ENCODE data around the gene DLK2.

DNA sequence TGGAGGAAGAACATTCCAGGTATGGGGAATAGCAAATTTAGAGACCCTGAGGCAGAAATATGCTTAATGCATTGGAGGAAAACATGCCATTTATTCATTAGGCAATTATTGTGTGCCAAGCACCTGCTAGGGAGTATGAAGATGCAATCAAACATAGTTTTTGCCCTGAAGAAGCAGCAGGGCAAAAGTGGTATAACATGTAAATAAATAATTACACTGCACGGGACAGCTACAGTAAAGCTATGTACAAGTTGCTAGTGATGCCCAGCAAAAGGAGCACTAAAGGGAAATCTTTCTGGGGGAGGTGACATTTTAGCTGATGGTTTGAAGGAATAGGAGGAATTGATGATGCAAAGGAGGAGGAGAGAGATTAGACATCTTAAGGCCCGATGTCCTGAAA, 21.4 kb upstream of the DLK2 start:
- TF ChIP-seq, protein P1, sequence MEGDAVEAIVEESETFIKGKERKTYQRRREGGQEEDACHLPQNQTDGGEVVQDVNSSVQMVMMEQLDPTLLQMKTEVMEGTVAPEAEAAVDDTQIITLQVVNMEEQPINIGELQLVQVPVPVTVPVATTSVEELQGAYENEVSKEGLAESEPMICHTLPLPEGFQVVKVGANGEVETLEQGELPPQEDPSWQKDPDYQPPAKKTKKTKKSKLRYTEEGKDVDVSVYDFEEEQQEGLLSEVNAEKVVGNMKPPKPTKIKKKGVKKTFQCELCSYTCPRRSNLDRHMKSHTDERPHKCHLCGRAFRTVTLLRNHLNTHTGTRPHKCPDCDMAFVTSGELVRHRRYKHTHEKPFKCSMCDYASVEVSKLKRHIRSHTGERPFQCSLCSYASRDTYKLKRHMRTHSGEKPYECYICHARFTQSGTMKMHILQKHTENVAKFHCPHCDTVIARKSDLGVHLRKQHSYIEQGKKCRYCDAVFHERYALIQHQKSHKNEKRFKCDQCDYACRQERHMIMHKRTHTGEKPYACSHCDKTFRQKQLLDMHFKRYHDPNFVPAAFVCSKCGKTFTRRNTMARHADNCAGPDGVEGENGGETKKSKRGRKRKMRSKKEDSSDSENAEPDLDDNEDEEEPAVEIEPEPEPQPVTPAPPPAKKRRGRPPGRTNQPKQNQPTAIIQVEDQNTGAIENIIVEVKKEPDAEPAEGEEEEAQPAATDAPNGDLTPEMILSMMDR (IDR thresholded peaks at IDR 0.05; ENCODE audit: low read length), result no peak
- no peak for TF ChIP-seq EZH2 (optimal IDR thresholded peaks at IDR 0.05; ENCODE audit: low read depth, low read length)
- no peak for TF ChIP-seq EZH2phosphoT487 (IDR thresholded peaks at IDR 0.05; ENCODE audit: low read length)
